SK-N-MC (cell line): ENCODE results near the gene TRIM32.

Source experiments
- EZH2 ChIP-seq: fragments of 200-600 bp; sonication (generic); IDR thresholded peaks from one replicate; pipeline ENCODE4 v1.6.1; 2017; ENCODE audit warnings: antibody characterized with exemption
- FOXP2 ChIP-seq: optimal IDR thresholded peaks from 2 replicates; pipeline ENCODE3; 2011; ENCODE audit warnings: mild to moderate bottlenecking, moderate library complexity; ENCODE audit not compliant: insufficient read depth; ENCODE audit errors: extremely low read length, control extremely low read depth
- POLR2AphosphoS5 ChIP-seq: IDR thresholded peaks from 2 replicates; pipeline ENCODE4 v1.6.1; 2012; ENCODE audit warnings: mild to moderate bottlenecking, low read depth, low read length, borderline replicate concordance

GRCh38 chr9:116701940-116702642, 15.0 kb downstream of the TRIM32 start:
- TF ChIP-seq EZH2: no peak
- no peak for TF ChIP-seq FOXP2
- TF ChIP-seq POLR2AphosphoS5: no peak
